ENCODE measurements around the gene ZDBF2.
"Not testable (repeated sequence)": the region's sequence is repeated elsewhere in the genome, so short reads cannot be mapped to it uniquely, and the experiment has no call there.

Gene ZDBF2

GRCh38 chr2:206336861-206337260, 62.4 kb downstream of the ZDBF2 start:
- no peak for DNase-seq

- no peak for DNase-seq
Measured at GRCh38 chr2:206337956-206338355, 63.5 kb downstream of the ZDBF2 start.

DNA sequence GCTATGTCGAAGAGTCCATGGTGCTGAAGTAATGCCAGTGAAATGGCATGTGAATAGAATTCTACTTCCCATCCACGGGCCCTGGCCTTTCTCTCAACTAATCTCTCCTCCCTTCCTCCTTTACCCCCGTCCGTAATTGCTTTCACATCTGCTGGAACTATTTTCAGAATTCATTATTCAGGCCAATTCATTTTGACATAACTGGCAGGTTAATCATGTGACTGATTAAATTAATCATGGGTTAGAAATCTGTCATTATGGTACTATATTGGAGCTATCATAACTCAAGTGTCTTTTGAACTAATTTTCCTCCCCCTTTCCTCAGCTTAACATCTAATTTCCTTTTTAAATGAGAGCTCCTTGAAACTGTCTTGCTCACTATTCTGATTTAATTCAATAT, 66.9 kb downstream of the ZDBF2 start:
- DNase-seq, result no peak

DNA sequence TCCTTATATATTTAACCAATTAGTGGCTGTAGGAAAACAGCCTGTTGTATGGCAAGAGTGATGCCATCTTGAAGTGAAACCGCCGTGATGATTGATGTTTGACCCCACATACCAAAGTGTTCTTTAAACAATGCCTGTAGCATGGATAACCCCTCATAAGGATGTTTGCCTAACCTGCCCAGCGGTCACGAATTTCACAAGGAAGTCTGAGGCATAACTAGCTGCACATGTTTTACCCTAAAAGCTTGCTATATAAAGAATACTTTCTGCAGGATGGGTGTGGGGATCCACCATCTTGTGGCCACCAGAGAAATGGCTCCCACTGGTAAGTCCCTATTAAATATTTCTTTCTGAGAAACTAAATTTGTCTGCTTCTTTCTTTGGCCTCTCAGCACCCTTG, 68.7 kb downstream of the ZDBF2 start:
- no peak for DNase-seq

DNA sequence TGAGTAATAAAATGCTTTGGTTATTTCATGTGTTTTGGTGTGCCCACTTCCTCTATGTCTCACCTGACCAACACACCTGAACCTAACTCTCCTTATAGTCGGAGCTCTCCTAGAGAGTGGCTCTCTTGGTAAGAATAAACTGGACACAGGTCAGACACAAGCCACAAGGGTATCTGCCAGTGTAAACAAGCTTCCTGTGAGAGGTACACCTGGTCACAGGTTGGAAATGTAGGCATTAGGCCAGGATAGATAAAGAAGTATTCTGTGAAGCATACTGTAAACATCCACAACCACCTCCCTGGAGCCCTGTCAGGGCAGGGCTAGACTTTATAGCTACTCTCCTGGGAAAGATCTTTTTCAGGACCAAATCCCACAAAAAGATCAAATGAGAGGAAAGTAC, 69.4 kb downstream of the ZDBF2 start:
- no peak for DNase-seq

DNA sequence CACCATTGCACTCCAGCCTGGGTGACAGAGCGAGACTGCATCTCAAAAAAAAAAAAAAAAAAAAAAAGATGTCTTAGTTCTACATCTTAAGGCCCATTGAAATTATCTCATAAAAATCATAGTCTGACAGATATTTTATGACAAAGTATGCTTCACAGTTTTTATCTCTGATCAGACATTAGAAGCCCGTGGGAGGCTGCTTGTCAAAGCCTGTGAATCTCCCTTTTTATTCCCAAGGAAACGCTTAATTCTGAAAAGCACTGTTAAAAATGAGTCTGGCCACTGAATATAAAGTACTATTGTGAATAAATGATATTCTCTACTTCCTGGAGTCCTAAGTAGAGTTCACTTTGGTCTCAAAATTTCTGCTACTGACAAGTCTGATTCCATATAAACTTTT, 71.1 kb downstream of the ZDBF2 start:
- no peak for DNase-seq

DNA sequence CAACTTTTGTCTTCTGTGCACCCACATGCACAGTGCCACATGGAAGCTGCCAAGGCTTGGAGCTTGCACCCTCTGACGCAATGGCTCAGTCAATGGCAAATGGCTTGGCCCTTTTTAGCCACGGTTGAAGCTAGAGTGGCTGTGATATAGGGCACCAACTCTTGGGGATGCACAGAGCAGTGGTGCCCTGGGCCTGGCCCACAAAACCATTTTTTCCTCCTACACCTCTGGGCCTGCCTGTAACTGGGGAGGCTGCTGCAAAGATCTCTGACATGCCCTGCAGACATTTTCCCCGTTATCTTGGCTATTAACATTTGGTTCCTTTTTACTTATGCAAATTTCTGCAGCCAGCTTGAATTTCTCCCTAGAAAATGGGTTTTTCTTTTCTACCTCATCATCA, 74.9 kb downstream of the ZDBF2 start:
- DNase-seq, result no peak

DNA sequence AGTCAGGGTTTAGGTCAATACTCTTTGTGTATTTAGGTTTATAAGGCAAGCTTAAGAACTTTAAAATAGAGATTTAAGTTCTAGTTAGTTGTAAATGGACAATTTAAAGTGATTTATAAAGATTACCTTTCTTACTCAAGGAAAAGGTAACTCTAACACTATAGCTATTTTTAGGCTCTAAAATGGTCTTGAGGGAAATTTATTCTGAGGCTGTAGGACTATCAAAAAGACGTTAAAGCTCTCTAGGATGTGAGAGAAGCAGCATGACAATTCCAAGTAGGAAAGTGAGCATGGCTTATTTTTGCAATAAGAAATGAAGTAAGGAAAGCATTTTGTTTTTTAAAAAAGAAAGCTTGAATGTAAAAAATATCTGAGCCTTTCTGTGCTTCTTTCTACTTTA, 78.1 kb downstream of the ZDBF2 start:
- DNase-seq, result no peak

GRCh38 chr2:206353685-206354084, 79.2 kb downstream of the ZDBF2 start:
- DNase-seq, result no peak

DNA sequence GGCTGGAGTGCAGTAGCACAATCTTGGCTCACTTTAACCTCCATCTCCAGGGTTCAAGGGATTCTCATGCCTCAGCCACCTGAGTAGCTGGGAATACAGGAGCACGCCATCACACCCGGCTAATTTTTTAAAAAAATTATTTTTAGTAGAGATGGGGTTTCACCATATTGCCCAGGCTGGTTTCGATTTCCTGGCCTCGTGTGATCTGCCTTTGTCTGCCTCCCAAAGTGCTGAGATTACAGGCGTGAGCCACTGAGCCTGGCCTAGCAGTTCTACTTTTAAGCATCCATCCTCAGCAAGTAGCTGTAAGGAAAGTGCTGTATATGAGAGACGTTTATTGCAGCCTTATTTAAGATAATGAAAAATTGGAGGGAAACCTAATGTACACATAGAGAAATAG, 79.7 kb downstream of the ZDBF2 start:
- DNase-seq, result no peak

GRCh38 chr2:206356840-206357239, 82.4 kb downstream of the ZDBF2 start:
- not testable (repeated sequence) for DNase-seq

GRCh38 chr2:206360840-206361239, 86.4 kb downstream of the ZDBF2 start:
- not testable (repeated sequence) for DNase-seq

GRCh38 chr2:206361407-206362045, 87.1 kb downstream of the ZDBF2 start:
- DNase-seq, result no peak

All from NCI-H2029 treated with DMSO at 0.1 percent for 48 hours (cell line).